HepG2 (cell line): ENCODE data around the gene SLC4A11. TPM values are rescaled to one million over a fixed set of nuclear protein-coding genes. Genes with fewer than 3 reads are reported as not detected.

Source experiments
- ARNT ChIP-seq: fragments of 450-650 bp; IDR thresholded peaks from 2 replicates; pipeline ENCODE4 v1.6.1; 2017
- CBX5 ChIP-seq: sonication (generic); formaldehyde crosslinking; IDR thresholded peaks from 2 replicates; pipeline ENCODE4 v1.4.0; 2020; ENCODE audit warnings: missing genetic modification reagents, borderline replicate concordance
- CHD4 ChIP-seq: fragments of 200-600 bp; sonication (generic); IDR thresholded peaks from 2 replicates; pipeline ENCODE4 v1.7.0; 2017; ENCODE audit warnings: mild to moderate bottlenecking, low read length, borderline replicate concordance
- HNRNPL ChIP-seq: fragments of 200-400 bp; formaldehyde crosslinking; IDR thresholded peaks from 2 replicates; pipeline ENCODE4 v1.6.1; 2017; ENCODE audit warnings: mild to moderate bottlenecking, low read depth, low read length
- NFATC3 ChIP-seq: sonication (generic); formaldehyde crosslinking; IDR thresholded peaks from 2 replicates; pipeline ENCODE4 v1.5.1; 2020; ENCODE audit warnings: mild to moderate bottlenecking, missing genetic modification reagents
- REL ChIP-seq: sonication (generic); formaldehyde crosslinking; conservative IDR thresholded peaks from 2 replicates; pipeline ENCODE4 v1.8.0; 2022; ENCODE audit warnings: mild to moderate bottlenecking, missing genetic modification reagents, moderate library complexity
- RNF2 ChIP-seq: fragments of 450-650 bp; conservative IDR thresholded peaks from 2 replicates; pipeline ENCODE4 v1.6.1; 2016; ENCODE audit warnings: low read depth
- ZNF225 ChIP-seq: sonication (generic); formaldehyde crosslinking; IDR thresholded peaks from 2 replicates; pipeline ENCODE4 v1.4.0; 2020; ENCODE audit warnings: mild to moderate bottlenecking, missing genetic modification reagents
- polyA plus RNA-seq, 8 experiments: library from polyadenylated mRNA; depleted of rRNA in 3 of 8; stranded (reverse) in 7 of 8; unstranded in 1 of 8; fragments of >200 nt; fragmentation: Illumina TruSeq in 4 of 8; extraction: Trizol in 4 of 8; gene quantifications; 2 replicates each; pipeline versions ENCODE4 v1.2.1 to v1.2.3, GENCODE V29; 2011 to 2016; ENCODE audit warnings: low read depth in 4 of 8, missing spikeins in 1 of 8, mixed read lengths in 1 of 8; ENCODE audit not compliant: insufficient read depth in 1 of 8
- total RNA-seq, 5 experiments: library from RNA; depleted of rRNA; stranded (reverse); fragments of >200 nt; fragmentation: Illumina TruSeq; extraction: Trizol; gene quantifications; 2 replicates each; pipeline ENCODE4 v1.2.3, GENCODE V29; 2016; ENCODE audit warnings: low read depth in 1 of 5
- TF ChIP-seq, protein P1 (sequence below): IDR thresholded peaks from 2 replicates; pipeline ENCODE4 v1.6.1; 2018; ENCODE audit warnings: missing genetic modification reagents, mild to moderate bottlenecking, missing compliant biosample characterization
- TF ChIP-seq, protein P2 (sequence below): sonication (generic); formaldehyde crosslinking; IDR thresholded peaks from 2 replicates; pipeline ENCODE4 v1.5.0; 2020; ENCODE audit warnings: mild to moderate bottlenecking, missing genetic modification reagents, borderline replicate concordance
- TF ChIP-seq, protein P3 (sequence below): sonication (generic); formaldehyde crosslinking; IDR thresholded peaks from 2 replicates; pipeline ENCODE4 v1.4.0; 2020; ENCODE audit warnings: missing genetic modification reagents, borderline replicate concordance
- TF ChIP-seq, protein P4 (sequence below): IDR thresholded peaks from 2 replicates; pipeline ENCODE4 v1.6.1; 2016; ENCODE audit warnings: low read depth, borderline replicate concordance

Gene SLC4A11
- total and polyA plus RNA-seq, 2 of the 13 experiments (the other 11 are each of a cell fraction or from before 2014, with no cell fraction given) = 3.9 to 27.0 TPM

DNA sequence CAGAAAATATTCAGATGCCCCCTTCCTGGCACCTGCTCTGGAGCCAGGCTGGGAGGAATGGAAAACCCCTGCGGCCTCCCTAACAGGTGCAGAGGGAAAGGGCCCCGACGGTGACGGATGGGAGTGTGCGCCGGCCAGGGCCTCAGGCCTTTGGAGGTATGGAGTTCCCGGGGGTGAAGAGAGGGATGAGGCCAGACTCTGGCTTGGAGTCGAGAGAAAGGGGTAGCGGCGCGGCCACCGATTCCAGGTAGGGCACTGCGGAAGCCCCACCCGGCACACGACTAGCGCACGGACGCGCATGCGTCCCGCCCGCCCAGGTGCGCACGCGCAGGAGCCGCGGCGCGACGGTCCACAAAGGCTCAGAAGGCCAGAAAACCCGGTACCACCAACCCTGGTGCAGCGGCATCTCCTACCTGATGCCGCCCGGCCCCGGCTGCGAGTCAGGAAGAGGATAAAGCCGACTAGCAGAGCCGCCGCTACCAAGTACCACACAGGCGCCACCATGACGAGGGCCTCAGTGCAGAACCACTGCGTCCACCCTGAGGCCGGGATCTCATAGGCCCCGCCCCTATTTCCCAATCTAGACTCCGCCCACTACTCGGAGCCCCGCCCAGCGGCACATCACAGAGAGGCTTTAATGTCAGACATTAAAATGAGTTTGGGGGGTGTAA, 34.7 kb downstream of the SLC4A11 start, which contains the start of gene DDRGK1 (continued):
- TF ChIP-seq, protein P1, sequence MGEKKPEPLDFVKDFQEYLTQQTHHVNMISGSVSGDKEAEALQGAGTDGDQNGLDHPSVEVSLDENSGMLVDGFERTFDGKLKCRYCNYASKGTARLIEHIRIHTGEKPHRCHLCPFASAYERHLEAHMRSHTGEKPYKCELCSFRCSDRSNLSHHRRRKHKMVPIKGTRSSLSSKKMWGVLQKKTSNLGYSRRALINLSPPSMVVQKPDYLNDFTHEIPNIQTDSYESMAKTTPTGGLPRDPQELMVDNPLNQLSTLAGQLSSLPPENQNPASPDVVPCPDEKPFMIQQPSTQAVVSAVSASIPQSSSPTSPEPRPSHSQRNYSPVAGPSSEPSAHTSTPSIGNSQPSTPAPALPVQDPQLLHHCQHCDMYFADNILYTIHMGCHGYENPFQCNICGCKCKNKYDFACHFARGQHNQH = peak; percentile 78
- TF ChIP-seq REL (CRISPR knock-in tag) = 0 out of 2 replicates have a peak, but pooled peaks have one; percentile 6
- TF ChIP-seq NFATC3 (CRISPR knock-in tag) = no peak; the same call in none of the 2 replicates
- TF ChIP-seq, protein P2, sequence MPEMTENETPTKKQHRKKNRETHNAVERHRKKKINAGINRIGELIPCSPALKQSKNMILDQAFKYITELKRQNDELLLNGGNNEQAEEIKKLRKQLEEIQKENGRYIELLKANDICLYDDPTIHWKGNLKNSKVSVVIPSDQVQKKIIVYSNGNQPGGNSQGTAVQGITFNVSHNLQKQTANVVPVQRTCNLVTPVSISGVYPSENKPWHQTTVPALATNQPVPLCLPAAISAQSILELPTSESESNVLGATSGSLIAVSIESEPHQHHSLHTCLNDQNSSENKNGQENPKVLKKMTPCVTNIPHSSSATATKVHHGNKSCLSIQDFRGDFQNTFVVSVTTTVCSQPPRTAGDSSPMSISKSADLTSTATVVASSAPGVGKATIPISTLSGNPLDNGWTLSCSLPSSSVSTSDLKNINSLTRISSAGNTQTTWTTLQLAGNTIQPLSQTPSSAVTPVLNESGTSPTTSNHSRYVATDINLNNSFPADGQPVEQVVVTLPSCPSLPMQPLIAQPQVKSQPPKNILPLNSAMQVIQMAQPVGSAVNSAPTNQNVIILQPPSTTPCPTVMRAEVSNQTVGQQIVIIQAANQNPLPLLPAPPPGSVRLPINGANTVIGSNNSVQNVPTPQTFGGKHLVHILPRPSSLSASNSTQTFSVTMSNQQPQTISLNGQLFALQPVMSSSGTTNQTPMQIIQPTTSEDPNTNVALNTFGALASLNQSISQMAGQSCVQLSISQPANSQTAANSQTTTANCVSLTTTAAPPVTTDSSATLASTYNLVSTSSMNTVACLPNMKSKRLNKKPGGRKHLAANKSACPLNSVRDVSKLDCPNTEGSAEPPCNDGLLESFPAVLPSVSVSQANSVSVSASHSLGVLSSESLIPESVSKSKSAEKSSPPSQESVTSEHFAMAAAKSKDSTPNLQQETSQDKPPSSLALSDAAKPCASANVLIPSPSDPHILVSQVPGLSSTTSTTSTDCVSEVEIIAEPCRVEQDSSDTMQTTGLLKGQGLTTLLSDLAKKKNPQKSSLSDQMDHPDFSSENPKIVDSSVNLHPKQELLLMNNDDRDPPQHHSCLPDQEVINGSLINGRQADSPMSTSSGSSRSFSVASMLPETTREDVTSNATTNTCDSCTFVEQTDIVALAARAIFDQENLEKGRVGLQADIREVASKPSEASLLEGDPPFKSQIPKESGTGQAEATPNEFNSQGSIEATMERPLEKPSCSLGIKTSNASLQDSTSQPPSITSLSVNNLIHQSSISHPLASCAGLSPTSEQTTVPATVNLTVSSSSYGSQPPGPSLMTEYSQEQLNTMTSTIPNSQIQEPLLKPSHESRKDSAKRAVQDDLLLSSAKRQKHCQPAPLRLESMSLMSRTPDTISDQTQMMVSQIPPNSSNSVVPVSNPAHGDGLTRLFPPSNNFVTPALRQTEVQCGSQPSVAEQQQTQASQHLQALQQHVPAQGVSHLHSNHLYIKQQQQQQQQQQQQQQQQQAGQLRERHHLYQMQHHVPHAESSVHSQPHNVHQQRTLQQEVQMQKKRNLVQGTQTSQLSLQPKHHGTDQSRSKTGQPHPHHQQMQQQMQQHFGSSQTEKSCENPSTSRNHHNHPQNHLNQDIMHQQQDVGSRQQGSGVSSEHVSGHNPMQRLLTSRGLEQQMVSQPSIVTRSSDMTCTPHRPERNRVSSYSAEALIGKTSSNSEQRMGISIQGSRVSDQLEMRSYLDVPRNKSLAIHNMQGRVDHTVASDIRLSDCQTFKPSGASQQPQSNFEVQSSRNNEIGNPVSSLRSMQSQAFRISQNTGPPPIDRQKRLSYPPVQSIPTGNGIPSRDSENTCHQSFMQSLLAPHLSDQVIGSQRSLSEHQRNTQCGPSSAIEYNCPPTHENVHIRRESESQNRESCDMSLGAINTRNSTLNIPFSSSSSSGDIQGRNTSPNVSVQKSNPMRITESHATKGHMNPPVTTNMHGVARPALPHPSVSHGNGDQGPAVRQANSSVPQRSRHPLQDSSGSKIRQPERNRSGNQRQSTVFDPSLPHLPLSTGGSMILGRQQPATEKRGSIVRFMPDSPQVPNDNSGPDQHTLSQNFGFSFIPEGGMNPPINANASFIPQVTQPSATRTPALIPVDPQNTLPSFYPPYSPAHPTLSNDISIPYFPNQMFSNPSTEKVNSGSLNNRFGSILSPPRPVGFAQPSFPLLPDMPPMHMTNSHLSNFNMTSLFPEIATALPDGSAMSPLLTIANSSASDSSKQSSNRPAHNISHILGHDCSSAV (CRISPR knock-in tag) = peak; percentile 73; the same call in 1 of the 2 replicates
- peak; percentile 61 for TF ChIP-seq RNF2
- peak; percentile 89 for TF ChIP-seq ZNF225 (CRISPR knock-in tag)
- TF ChIP-seq ARNT = no peak
- TF ChIP-seq, protein P3, sequence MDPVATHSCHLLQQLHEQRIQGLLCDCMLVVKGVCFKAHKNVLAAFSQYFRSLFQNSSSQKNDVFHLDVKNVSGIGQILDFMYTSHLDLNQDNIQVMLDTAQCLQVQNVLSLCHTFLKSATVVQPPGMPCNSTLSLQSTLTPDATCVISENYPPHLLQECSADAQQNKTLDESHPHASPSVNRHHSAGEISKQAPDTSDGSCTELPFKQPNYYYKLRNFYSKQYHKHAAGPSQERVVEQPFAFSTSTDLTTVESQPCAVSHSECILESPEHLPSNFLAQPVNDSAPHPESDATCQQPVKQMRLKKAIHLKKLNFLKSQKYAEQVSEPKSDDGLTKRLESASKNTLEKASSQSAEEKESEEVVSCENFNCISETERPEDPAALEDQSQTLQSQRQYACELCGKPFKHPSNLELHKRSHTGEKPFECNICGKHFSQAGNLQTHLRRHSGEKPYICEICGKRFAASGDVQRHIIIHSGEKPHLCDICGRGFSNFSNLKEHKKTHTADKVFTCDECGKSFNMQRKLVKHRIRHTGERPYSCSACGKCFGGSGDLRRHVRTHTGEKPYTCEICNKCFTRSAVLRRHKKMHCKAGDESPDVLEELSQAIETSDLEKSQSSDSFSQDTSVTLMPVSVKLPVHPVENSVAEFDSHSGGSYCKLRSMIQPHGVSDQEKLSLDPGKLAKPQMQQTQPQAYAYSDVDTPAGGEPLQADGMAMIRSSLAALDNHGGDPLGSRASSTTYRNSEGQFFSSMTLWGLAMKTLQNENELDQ (CRISPR knock-in tag) = no peak
- TF ChIP-seq CHD4 = no peak
- TF ChIP-seq CBX5 (CRISPR knock-in tag) = no peak; the same call in 1 of the 2 replicates
- TF ChIP-seq, protein P4, sequence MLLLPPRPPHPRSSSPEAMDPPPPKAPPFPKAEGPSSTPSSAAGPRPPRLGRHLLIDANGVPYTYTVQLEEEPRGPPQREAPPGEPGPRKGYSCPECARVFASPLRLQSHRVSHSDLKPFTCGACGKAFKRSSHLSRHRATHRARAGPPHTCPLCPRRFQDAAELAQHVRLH (CRISPR knock-in tag) = peak; percentile 63
- 0 out of 2 replicates have a peak, but pooled peaks have one; percentile 67 for TF ChIP-seq HNRNPL
